NCI-H2081 (cell line): ENCODE data around the gene PLD6.

Experiments used
- DNase-seq, 2 experiments: peaks; one replicate each; lab custom pipeline; 2025; lab: John Stamatoyannopoulos, UW

Gene PLD6

GRCh38 chr17:17227608-17228520 is 21.7 kb upstream of the PLD6 start:
- no peak for DNase-seq

GRCh38 chr17:17226451-17227265 is 20.5 kb upstream of the PLD6 start:
- DNase-seq, result no peak

GRCh38 chr17:17225901-17226300 is 19.8 kb upstream of the PLD6 start:
- no peak for DNase-seq

GRCh38 chr17:17224137-17224536 is 18.0 kb upstream of the PLD6 start:
- no peak for DNase-seq

GRCh38 chr17:17223736-17224135 is 17.6 kb upstream of the PLD6 start:
- DNase-seq, result no peak

- DNase-seq, result no peak
Measured at GRCh38 chr17:17221329-17221728, 15.2 kb upstream of the PLD6 start.

- peak in 1 of 2 experiments; percentile 44 for DNase-seq
Measured at GRCh38 chr17:17220529-17220928, 14.4 kb upstream of the PLD6 start.

GRCh38 chr17:17217995-17218394 is 11.9 kb upstream of the PLD6 start:
- DNase-seq, result no peak

- no peak for DNase-seq
Measured at GRCh38 chr17:17216776-17217175, 10.6 kb upstream of the PLD6 start.

GRCh38 chr17:17216236-17216635 is 10.1 kb upstream of the PLD6 start:
- no peak for DNase-seq

GRCh38 chr17:17215575-17215974 is 9.4 kb upstream of the PLD6 start:
- no peak for DNase-seq

GRCh38 chr17:17214646-17215436 is 8.7 kb upstream of the PLD6 start:
- DNase-seq, result no peak

GRCh38 chr17:17213775-17214174 is 7.6 kb upstream of the PLD6 start:
- DNase-seq, result no peak

- DNase-seq, result no peak
Measured at GRCh38 chr17:17207998-17208397, 1.9 kb upstream of the PLD6 start.

GRCh38 chr17:17206913-17207335 is 791 bp upstream of the PLD6 start:
- DNase-seq, result no peak

GRCh38 chr17:17205368-17206123 is 587 bp downstream of the PLD6 start:
- DNase-seq, result peak; percentile 14 to 47

- DNase-seq, result no peak
Measured at GRCh38 chr17:17204635-17205231, 1.4 kb downstream of the PLD6 start.

- DNase-seq, result no peak
Measured at GRCh38 chr17:17204041-17204591, 2.0 kb downstream of the PLD6 start.

GRCh38 chr17:17203173-17203730 is 2.9 kb downstream of the PLD6 start:
- no peak for DNase-seq

- DNase-seq, result no peak
Measured at GRCh38 chr17:17201907-17202306, 4.2 kb downstream of the PLD6 start.
